ENCODE data around the gene MCTP2.

- TF ChIP-seq, protein P1, sequence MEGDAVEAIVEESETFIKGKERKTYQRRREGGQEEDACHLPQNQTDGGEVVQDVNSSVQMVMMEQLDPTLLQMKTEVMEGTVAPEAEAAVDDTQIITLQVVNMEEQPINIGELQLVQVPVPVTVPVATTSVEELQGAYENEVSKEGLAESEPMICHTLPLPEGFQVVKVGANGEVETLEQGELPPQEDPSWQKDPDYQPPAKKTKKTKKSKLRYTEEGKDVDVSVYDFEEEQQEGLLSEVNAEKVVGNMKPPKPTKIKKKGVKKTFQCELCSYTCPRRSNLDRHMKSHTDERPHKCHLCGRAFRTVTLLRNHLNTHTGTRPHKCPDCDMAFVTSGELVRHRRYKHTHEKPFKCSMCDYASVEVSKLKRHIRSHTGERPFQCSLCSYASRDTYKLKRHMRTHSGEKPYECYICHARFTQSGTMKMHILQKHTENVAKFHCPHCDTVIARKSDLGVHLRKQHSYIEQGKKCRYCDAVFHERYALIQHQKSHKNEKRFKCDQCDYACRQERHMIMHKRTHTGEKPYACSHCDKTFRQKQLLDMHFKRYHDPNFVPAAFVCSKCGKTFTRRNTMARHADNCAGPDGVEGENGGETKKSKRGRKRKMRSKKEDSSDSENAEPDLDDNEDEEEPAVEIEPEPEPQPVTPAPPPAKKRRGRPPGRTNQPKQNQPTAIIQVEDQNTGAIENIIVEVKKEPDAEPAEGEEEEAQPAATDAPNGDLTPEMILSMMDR (IDR thresholded peaks at IDR 0.05 in 8 of 11, conservative IDR thresholded peaks at IDR 0.05 in 3 of 11): no peak
- no peak for TF ChIP-seq POLR2A (IDR thresholded peaks at IDR 0.05)
Measured at GRCh38 chr15:94335616-94336015, 104.3 kb downstream of the MCTP2 start.

All from spleen (tissue), 7 donors.